ENCODE results near the gene RGPD8.

RGPD8 gene

DNA sequence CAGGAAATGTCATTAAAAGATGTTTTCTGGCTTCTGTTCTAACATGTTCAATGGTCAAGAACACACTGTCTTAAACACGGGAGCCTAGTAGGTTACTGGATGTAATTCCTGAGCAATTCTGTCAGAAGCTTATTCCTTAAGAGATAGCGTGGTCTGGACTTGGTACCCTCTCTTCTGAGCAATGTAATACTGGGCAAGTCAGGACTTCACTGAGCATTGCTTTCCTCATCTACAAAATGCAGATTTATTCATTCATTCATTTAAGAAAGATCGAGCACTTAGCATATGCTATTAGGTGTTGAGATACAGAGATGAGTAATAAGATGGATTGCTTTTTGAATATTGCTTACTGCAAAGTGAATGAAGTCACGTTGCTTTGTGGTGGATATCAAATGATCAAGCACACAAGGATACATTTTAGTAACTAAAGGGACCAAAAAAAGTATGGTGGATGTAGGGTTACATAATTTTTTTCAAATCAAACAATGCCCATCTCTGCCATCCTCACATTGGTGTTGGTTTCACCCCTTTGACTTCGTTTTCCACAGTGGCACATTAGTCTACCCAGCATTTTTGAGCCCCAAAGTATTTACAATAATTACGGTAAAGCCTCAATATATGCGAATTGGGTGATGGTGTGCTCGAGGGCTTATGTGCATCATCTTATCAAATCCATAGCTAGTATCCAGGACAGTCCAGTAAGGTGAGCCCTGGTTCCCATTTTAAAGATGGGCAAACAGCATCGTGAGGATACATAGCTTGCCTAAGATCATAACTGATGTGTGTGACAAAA lies 92.8 kb downstream of the RGPD8 start:
- no peak overlapping the region for H3K4me3 ChIP-seq (ENCODE audit: low read depth, low read length)
- TF ChIP-seq, protein P1, sequence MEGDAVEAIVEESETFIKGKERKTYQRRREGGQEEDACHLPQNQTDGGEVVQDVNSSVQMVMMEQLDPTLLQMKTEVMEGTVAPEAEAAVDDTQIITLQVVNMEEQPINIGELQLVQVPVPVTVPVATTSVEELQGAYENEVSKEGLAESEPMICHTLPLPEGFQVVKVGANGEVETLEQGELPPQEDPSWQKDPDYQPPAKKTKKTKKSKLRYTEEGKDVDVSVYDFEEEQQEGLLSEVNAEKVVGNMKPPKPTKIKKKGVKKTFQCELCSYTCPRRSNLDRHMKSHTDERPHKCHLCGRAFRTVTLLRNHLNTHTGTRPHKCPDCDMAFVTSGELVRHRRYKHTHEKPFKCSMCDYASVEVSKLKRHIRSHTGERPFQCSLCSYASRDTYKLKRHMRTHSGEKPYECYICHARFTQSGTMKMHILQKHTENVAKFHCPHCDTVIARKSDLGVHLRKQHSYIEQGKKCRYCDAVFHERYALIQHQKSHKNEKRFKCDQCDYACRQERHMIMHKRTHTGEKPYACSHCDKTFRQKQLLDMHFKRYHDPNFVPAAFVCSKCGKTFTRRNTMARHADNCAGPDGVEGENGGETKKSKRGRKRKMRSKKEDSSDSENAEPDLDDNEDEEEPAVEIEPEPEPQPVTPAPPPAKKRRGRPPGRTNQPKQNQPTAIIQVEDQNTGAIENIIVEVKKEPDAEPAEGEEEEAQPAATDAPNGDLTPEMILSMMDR (IDR thresholded peaks at IDR 0.05; ENCODE audit: borderline replicate concordance, insufficient read depth, low read depth, low read length) = no peak

GRCh38 chr2:112339986-112340385 lies 93.5 kb downstream of the RGPD8 start:
- no peak overlapping the region for H3K4me3 ChIP-seq (ENCODE audit: low read depth, low read length)
- TF ChIP-seq, protein P1 (IDR thresholded peaks at IDR 0.05; ENCODE audit: borderline replicate concordance, insufficient read depth, low read depth, low read length) = no peak

DNA sequence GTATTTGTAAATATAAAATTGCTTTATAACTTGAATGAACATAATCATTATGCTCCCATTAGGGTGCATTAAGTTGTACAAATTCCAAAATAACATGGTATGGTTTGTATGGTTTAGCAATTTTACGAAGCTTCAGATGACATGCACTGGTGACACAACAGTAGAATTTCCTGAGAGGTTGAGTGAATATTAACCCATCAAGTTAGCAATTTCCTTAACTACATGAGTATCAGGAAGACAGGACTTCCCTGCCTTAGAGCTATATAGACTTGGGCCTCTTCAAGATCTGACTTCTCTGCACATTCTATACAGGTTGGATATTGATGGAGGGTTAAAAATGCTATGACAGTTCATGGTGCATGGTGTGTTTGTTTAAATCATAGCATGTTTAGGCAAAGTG lies 97.8 kb downstream of the RGPD8 start:
- no peak overlapping the region for H3K4me3 ChIP-seq (ENCODE audit: low read depth, low read length)
- TF ChIP-seq, protein P1 (IDR thresholded peaks at IDR 0.05; ENCODE audit: borderline replicate concordance, insufficient read depth, low read depth, low read length) = no peak

- H3K4me3 ChIP-seq (ENCODE audit: low read depth, low read length) = no peak overlapping the region
- TF ChIP-seq, protein P1 (IDR thresholded peaks at IDR 0.05; ENCODE audit: borderline replicate concordance, insufficient read depth, low read depth, low read length) = no peak
Observed at GRCh38 chr2:112332123-112332696, 101.2 kb downstream of the RGPD8 start.

DNA sequence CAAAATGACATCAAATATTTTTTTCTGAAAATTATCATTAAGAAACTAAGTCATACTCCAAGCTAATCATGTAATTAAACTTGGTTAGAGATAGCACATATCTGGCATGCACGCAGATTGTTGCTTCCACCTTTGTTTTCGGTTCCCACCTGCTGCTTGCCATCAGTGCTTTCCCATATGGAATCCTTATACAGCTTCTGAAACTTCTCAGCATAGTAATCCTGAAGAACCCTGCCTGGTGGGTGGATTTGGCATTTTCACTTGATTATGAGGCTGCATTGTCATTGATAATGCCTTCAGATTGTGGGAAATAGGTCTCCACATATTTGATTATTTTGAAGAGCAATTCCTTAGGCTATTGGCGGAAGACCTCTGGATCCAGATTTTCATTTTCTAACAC lies 110.5 kb downstream of the RGPD8 start:
- TF ChIP-seq, protein P1 (IDR thresholded peaks at IDR 0.05; ENCODE audit: borderline replicate concordance, insufficient read depth, low read depth, low read length) = no peak
- no peak overlapping the region for H3K4me3 ChIP-seq (ENCODE audit: low read depth, low read length)

DNA sequence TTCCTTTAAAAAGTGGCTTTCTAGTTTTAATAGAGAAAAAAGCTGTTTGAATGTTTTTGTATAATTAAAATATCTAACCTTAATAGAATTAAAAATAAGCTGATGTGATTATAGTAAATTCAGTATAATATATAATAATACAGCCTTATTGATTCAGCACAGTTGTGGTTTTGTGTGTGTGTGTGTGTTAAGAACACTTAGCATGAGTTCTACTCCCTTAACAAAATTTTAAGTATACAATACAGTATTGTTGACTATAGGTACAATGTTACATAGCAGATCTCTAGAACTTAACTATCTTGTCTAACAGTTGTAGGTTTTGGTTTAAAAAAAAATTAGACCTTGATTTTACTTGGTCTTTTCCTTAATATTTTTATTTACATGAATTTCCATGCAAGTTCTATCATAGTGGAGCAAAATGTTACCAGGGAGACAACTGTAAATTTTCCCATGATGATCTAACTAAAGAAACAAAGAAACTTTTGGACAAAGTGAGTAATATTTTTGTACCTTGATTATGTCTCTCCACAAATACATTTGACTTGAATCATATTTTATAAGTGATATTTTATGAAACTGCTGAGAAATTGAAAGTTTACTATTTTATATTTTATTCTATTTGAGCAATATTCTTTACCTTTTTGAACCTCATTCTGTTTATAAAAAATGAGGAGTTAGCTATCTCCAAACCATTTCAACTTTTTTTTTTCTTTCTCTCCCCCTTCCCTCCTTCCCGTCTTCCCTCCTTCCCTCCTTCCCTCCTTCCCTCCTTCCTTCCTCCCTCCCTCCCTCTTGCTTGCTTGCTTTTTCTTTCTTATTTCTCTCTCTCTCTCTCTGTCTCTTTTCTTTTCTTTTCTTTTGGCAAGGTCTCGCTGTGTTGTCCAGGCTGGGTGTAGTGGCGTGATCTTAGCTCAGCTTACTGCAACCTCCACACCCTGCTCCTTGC lies 111.8 kb downstream of the RGPD8 start:
- TF ChIP-seq, protein P1 (IDR thresholded peaks at IDR 0.05; ENCODE audit: borderline replicate concordance, insufficient read depth, low read depth, low read length) = no peak
- H3K4me3 ChIP-seq (ENCODE audit: low read depth, low read length) = no peak overlapping the region

Measured in GM12875 (cell line).